Vagina (tissue), 2 donors: ENCODE results near the gene SRXN1.

Source experiments
- CTCF ChIP-seq, 3 experiments: fragments of 450-650 bp in 2 of 3; fragments of 200-600 bp in 1 of 3; sonication (generic) in 1 of 3; IDR thresholded peaks; one replicate each; pipeline ENCODE4 v1.5.1; 2017 to 2019; ENCODE audit warnings: antibody characterized with exemption in 3 of 3, mild to moderate bottlenecking in 2 of 3, moderate library complexity in 2 of 3
- POLR2A ChIP-seq, 2 donors: fragments of 450-650 bp; IDR thresholded peaks; one replicate each; pipeline ENCODE4 v1.6.1; 2017; ENCODE audit warnings: antibody characterized with exemption in 2 of 2, mild to moderate bottlenecking in 2 of 2, moderate library complexity in 2 of 2
- POLR2AphosphoS5 ChIP-seq, 2 donors: sonication (generic); formaldehyde crosslinking; IDR thresholded peaks; one replicate each; pipeline ENCODE4 v1.9.0; 2017; ENCODE audit warnings: antibody characterized with exemption in 2 of 2, mild to moderate bottlenecking in 2 of 2, low read depth in 1 of 2; ENCODE audit not compliant: insufficient read depth in 1 of 2

- TF ChIP-seq POLR2AphosphoS5 (IDR thresholded peaks at IDR 0.05; ENCODE audit: insufficient read depth in 1 of 2, low read depth in 1 of 2) (no peak), POLR2A (IDR thresholded peaks at IDR 0.05) (no peak), CTCF (IDR thresholded peaks at IDR 0.05) (no peak)
Measured at GRCh38 chr20:689947-690346, 36.9 kb upstream of the SRXN1 start.
